Psoas muscle (tissue), 8 donors: Measurements from ENCODE around the gene GAP43. TPM values are rescaled to one million over a fixed set of nuclear protein-coding genes. Genes with fewer than 3 reads are reported as not detected.
"Not testable (repeated sequence)": the region's sequence is repeated elsewhere in the genome, so short reads cannot be mapped to it uniquely, and the experiment has no call there.

Experiments used
- ATAC-seq, 4 donors: fragments of 200-7000 bp; cut with Tn5 transposase; one replicate each; pipeline ENCODE4 v1.9.1; 2020; ENCODE audit warnings: moderate library complexity in 3 of 4, mild to moderate bottlenecking in 2 of 4
- DNase-seq, 2 donors: peaks; one replicate each; pipeline ENCODE4 v3.0.0-alpha.2; 2020
- H3K27ac ChIP-seq: fragments of 200-600 bp; one replicate; pipeline ENCODE4 v1.8.0; 2022
- H3K27me3 ChIP-seq, 3 donors: fragments of 200-600 bp in 1 of 3; one replicate each; pipeline versions ENCODE4 v1.6.1 to v1.8.0; 2013 to 2022; ENCODE audit warnings: low read length in 2 of 3, mild to moderate bottlenecking in 2 of 3, moderate library complexity in 1 of 3; ENCODE audit not compliant: insufficient read depth in 3 of 3
- H3K36me3 ChIP-seq, 2 donors: fragments of 200-600 bp in 1 of 2; one replicate each; pipeline versions ENCODE4 v1.6.1 to v1.8.0; 2013 to 2022; ENCODE audit warnings: low read depth in 1 of 2, mild to moderate bottlenecking in 1 of 2, moderate library complexity in 1 of 2; ENCODE audit not compliant: insufficient read depth in 1 of 2
- H3K4me1 ChIP-seq: fragments of 200-600 bp; one replicate; pipeline ENCODE4 v1.8.0; 2022
- H3K4me3 ChIP-seq: fragments of 200-600 bp; one replicate; pipeline ENCODE4 v1.8.0; 2022; ENCODE audit warnings: mild to moderate bottlenecking
- H3K9me3 ChIP-seq: fragments of 200-600 bp; one replicate; pipeline ENCODE4 v1.8.0; 2022
- WGBS, 3 donors: extraction: QIAGEN DNeasy Blood & Tissue Kit; methylation state at CpG; one replicate each; pipeline versions ENCODE4 v1.1.6 to v1.1.7; 2013; 5-methylcytosine and 5-hydroxymethylcytosine counted together
- intact Hi-C, 2 donors: fragments of 100-400 bp; cut with DNase I; formaldehyde crosslinking; loops; one replicate each; pipeline versions ENCODE4 v1.11.0 to v1.14.2; 2022
- polyA plus RNA-seq, 3 donors: library from polyadenylated mRNA; stranded (reverse); fragments of 200-250 nt; gene quantifications; one replicate each; pipeline ENCODE4 v1.2.3, GENCODE V29; 2013
- total RNA-seq, 4 donors: library from RNA; stranded (reverse); fragmentation: NEBNext Ultra II Directional in 2 of 4; extraction: Animal tissue kit (Norgen Biotek cat#: 25700) in 2 of 4; gene quantifications; one replicate each; pipeline versions ENCODE4 v1.2.1 to v1.2.4, GENCODE V29; 2021 to 2023
- TF ChIP-seq, protein P1 (sequence below): fragments of 200-600 bp; IDR thresholded peaks from one replicate; pipeline ENCODE4 v1.8.0; 2022; ENCODE audit warnings: antibody characterized with exemption
- donor health status: healthy with polysubstance abuse.
- donor health status: DM: no; HTN: no; CAD: no; lungs with moderate emphysema.
- donor health status: Bipolar disorder and iron deficiency.
- donor health status: healthy.
- donor health status: DM: yes; HTN: yes; CAD: no.
- donor health status: DM: no; HTN: no; CAD: no.
- donor health status: DM: no; HTN: no; CAD: no.
- donor health status: DM: yes; HTN: yes; CAD: no.

The GAP43 gene
- total and polyA plus RNA-seq, 7 donors = 0.05 to 0.56 (median 0.35) TPM; not detected in 2

DNA sequence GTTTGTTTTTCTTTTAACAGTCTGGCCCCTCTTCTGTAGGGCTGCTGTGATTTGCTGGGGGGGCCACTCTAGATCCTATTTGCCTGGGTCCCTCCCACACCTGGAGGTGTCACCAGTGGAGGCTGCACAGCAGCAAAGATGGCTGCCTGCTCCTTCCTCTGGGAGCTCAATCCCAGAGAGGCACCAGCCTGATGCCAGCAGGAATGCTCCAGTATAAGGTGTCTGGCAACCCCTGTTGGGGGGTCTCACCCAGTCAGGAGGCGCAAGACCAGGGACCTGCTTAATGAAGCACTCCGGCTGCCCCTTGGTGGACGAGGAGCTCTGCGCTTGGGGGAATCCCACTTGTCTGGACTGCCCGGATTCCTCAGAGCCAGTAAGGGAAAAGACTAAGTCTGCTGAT lies 118.3 kb downstream of the GAP43 start:
- H3K4me3 ChIP-seq = no peak overlapping the region
- H3K9me3 ChIP-seq = peaks cover 5% of the 10 kb centered on the region
- no peak for ATAC-seq
- no peak overlapping the region for H3K27ac ChIP-seq
- 86 to 95% (median 94%) methylated on average over 5 of the region's 5 CpGs for WGBS, 3 donors
- H3K4me1 ChIP-seq = no peaks in the 10 kb centered on the region
- no peak for DNase-seq
- intact Hi-C loops = no loop called here
- H3K36me3 ChIP-seq = no peaks in the 10 kb centered on the region
- peaks cover 0 to 3% (median 0%) of the 10 kb centered on the region in 3 donors for H3K27me3 ChIP-seq
- TF ChIP-seq, protein P1, sequence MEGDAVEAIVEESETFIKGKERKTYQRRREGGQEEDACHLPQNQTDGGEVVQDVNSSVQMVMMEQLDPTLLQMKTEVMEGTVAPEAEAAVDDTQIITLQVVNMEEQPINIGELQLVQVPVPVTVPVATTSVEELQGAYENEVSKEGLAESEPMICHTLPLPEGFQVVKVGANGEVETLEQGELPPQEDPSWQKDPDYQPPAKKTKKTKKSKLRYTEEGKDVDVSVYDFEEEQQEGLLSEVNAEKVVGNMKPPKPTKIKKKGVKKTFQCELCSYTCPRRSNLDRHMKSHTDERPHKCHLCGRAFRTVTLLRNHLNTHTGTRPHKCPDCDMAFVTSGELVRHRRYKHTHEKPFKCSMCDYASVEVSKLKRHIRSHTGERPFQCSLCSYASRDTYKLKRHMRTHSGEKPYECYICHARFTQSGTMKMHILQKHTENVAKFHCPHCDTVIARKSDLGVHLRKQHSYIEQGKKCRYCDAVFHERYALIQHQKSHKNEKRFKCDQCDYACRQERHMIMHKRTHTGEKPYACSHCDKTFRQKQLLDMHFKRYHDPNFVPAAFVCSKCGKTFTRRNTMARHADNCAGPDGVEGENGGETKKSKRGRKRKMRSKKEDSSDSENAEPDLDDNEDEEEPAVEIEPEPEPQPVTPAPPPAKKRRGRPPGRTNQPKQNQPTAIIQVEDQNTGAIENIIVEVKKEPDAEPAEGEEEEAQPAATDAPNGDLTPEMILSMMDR = no peak

- ATAC-seq, DNase-seq, intact Hi-C loops, H3K9me3 ChIP-seq, H3K27ac ChIP-seq, H3K27me3 ChIP-seq, H3K36me3 ChIP-seq, H3K4me1 ChIP-seq, H3K4me3 ChIP-seq: not testable (repeated sequence)
- 75 to 80% (median 79%) methylated on average over 4 of the region's 4 CpGs for WGBS, 3 donors
These were observed 121.2 kb downstream of the GAP43 start for GRCh38 chr3:115744516-115744915.

DNA sequence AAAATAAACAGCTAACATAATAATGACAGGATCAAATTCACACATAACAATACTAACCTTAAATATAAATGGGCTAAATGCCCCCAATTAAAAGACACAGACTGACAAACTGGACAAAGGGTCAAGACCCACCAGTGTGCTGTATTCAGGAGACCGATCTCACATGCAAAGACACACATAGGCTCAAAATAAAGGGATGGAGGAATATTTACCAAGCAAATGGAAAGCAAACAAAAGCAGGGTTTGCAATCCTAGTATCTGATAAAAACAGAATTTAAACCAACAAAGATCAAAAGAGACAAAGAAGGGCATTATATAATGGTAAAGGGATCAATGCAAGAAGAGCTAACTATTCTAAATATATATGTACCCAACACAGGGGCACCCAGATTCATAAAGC lies 129.7 kb downstream of the GAP43 start:
- H3K27ac ChIP-seq, ATAC-seq, H3K36me3 ChIP-seq, H3K27me3 ChIP-seq, H3K4me1 ChIP-seq, H3K9me3 ChIP-seq, H3K4me3 ChIP-seq, intact Hi-C loops, DNase-seq: not testable (repeated sequence)
- 35 to 98% (median 88%) methylated on average over 1 of the region's 1 CpG for WGBS, 3 donors

DNA sequence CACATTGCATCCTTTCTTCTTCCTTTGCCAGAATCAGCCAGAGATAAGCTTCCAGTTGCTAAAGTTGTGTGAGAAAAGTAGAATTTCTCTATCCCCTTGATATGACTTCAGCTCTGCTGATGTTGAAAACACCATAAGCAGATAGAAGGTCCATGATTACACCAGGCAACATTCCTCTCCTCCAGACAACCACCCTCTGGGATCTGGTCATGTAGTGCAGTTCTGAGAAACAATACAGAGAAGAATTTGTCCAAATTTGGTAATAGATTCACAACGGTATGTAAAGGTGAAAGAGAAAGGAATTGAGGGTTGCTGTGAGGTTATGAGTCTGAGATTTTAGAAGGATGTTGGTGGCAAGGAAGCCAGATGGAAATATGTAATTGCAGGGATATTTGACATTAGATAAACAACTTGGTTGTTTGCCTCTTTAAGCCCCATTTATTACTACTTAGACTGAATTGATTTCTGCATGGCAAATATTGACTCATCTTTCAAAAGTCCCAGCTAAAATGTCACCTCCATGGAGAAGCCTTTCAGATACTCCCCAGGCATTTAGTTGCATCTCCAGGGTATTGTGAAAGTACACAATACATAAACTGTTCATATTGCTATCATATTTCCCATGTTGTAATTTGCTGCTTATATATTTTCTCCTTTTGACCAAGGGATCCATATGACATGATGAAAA lies 134.9 kb downstream of the GAP43 start:
- H3K27ac ChIP-seq = no peak overlapping the region
- H3K9me3 ChIP-seq = no peaks in the 10 kb centered on the region
- no peak overlapping the region for H3K4me3 ChIP-seq
- TF ChIP-seq, protein P1 = no peak
- DNase-seq = no peak
- no peaks in the 10 kb centered on the region for H3K27me3 ChIP-seq
- intact Hi-C loops = no loop called here
- WGBS, 3 donors = 69 to 72% (median 69%) methylated on average over 1 of the region's 1 CpG
- no peak for ATAC-seq
- no peaks in the 10 kb centered on the region for H3K36me3 ChIP-seq
- no peaks in the 10 kb centered on the region for H3K4me1 ChIP-seq

DNA sequence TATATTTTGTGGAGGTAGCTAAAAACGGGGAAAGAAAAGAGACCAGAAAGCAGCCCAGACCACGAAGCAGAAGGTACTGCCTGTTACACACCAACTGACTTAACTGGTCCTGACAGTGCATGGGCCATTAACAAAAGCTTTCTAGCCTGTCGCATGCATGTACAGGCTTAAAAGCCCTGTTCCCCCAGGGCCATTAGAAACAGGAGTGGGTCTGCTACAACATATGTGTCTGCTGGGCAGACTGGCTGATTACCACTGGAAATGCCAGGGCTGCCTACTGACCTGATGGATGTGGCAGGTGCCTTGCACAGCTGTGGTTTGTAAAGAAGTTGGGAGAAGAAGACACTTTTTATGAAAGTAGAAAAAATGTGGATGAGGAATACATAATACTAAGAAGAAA lies 137.4 kb downstream of the GAP43 start:
- Histone ChIP-seq H3K27ac (no peak overlapping the region), H3K36me3 (no peaks in the 10 kb centered on the region), H3K27me3 (no peaks in the 10 kb centered on the region), H3K9me3 (no peaks in the 10 kb centered on the region), H3K4me3 (no peak overlapping the region), H3K4me1 (no peaks in the 10 kb centered on the region)
- DNase-seq (no peak), ATAC-seq (no peak)
- TF ChIP-seq, protein P1 = no peak
- 50 to 69% (median 54%) methylated on average over 3 of the region's 3 CpGs for WGBS, 3 donors
- intact Hi-C loops = no loop called here

GRCh38 chr3:115761927-115762305 lies 138.6 kb downstream of the GAP43 start:
- Histone ChIP-seq H3K4me1 (no peaks in the 10 kb centered on the region), H3K27ac (no peak overlapping the region), H3K4me3 (no peak overlapping the region), H3K9me3 (no peaks in the 10 kb centered on the region), H3K36me3 (no peaks in the 10 kb centered on the region), H3K27me3 (no peaks in the 10 kb centered on the region)
- intact Hi-C loops = no loop called here
- TF ChIP-seq, protein P1 = no peak
- ATAC-seq = peak in 3 of 4 donors; percentile 16 to 60 (median 57)
- no peak for DNase-seq
